GM12878 (cell line): ENCODE measurements around the gene PCBP1. TPM values are rescaled to one million over a fixed set of nuclear protein-coding genes. Genes with fewer than 3 reads are reported as not detected.

Source experiments
- ATAC-seq: fragments of 200-7000 bp; cut with Tn5 transposase; 3 replicates; pipeline ENCODE4 v1.9.1; 2020; ENCODE audit warnings: mild to moderate bottlenecking, moderate library complexity
- BruUV-seq: library from RNA; stranded (reverse); fragments of 400-500 nt; replicated peaks from 2 replicates; lab custom pipeline; 2021; lab: Mats Ljungman, UMichigan
- CTCF ChIA-PET: fragments of 300-600 bp; sonication (Branson Sonifier 250); formaldehyde crosslinking; extraction: SDS; loops from one replicate; lab custom pipeline; 2021; ENCODE audit warnings: inconsistent platforms; lab: Yijun Ruan, JAX
- POLR2A ChIA-PET: fragments of 350-600 bp; formaldehyde crosslinking; extraction: SDS; loops from one replicate; lab custom pipeline; 2021; ENCODE audit warnings: inconsistent platforms; lab: Charles Lee
- RAD21 ChIA-PET: fragments of 300-600 bp; sonication (Branson Sonifier 250); formaldehyde crosslinking; loops from one replicate; lab custom pipeline; 2023; ENCODE audit warnings: antibody characterized with exemption; ENCODE audit not compliant: unreplicated experiment; lab: Charles Lee
- SMC1A ChIA-PET: fragments of 300-600 bp; sonication (Branson Sonifier 250); formaldehyde crosslinking; loops from one replicate; lab custom pipeline; 2023; ENCODE audit not compliant: unreplicated experiment, uncharacterized antibody; lab: Charles Lee
- DNase-seq: peaks from one replicate; pipeline ENCODE4 v3.0.0-alpha.2; 2011; ENCODE audit warnings: low read depth, low spot score
- FAIRE-seq: peaks from 3 replicates; lab custom pipeline; 2011; peaks lifted over from hg19 to GRCh38; lab: Jason Lieb, UNC
- H2AFZ ChIP-seq: 2 replicates; pipeline ENCODE4 v1.6.0; 2011; ENCODE audit warnings: low read depth, low read length, control low read depth; ENCODE audit not compliant: control insufficient read depth
- H3K27ac ChIP-seq: 2 replicates; pipeline ENCODE4 v1.5.1; 2011; ENCODE audit warnings: control low read depth; ENCODE audit not compliant: control insufficient read depth, insufficient read depth
- H3K27me3 ChIP-seq, 2 experiments: replicated peaks in 1 of 2; 2 replicates each; pipeline versions ENCODE4 v1.6.0 to v1.6.1; 2011; ENCODE audit warnings: low read length in 1 of 2; ENCODE audit not compliant: control insufficient read depth in 2 of 2, insufficient read depth in 2 of 2
- H3K36me3 ChIP-seq, 2 experiments: 2 replicates each; pipeline ENCODE4 v1.5.1; 2011; ENCODE audit warnings: low read length in 1 of 2; ENCODE audit not compliant: control insufficient read depth in 2 of 2, insufficient read depth in 2 of 2
- H3K4me1 ChIP-seq: 2 replicates; pipeline ENCODE4 v1.6.1; 2011; ENCODE audit warnings: mild to moderate bottlenecking, low read length, moderate library complexity, mixed read lengths; ENCODE audit not compliant: control insufficient read depth, insufficient read depth
- H3K4me2 ChIP-seq: 2 replicates; pipeline ENCODE4 v1.6.0; 2011; ENCODE audit warnings: control low read depth; ENCODE audit not compliant: control insufficient read depth, insufficient read depth
- H3K4me3 ChIP-seq: fragments of 200-600 bp; sonication (generic); 2 replicates; pipeline ENCODE4 v1.5.1; 2016
- H3K79me2 ChIP-seq: 2 replicates; pipeline ENCODE4 v1.6.0; 2011; ENCODE audit warnings: low read length; ENCODE audit not compliant: control insufficient read depth, insufficient read depth
- H3K9ac ChIP-seq: 2 replicates; pipeline ENCODE4 v1.8.0; 2011; ENCODE audit warnings: low read length, control low read depth, mixed read lengths; ENCODE audit not compliant: control insufficient read depth, insufficient read depth
- H3K9me3 ChIP-seq: replicated peaks from 3 replicates; pipeline ENCODE4 v1.5.1; 2011; ENCODE audit warnings: mild to moderate bottlenecking, low read length; ENCODE audit not compliant: control insufficient read depth, insufficient read depth
- H4K20me1 ChIP-seq: 2 replicates; pipeline ENCODE4 v1.6.0; 2011; ENCODE audit not compliant: control insufficient read depth, insufficient read depth
- BCL3 ChIP-seq: IDR thresholded peaks from 2 replicates; pipeline ENCODE4 v1.6.1; 2011; ENCODE audit warnings: borderline replicate concordance, low read depth, mild to moderate bottlenecking, moderate library complexity, low read length; ENCODE audit not compliant: insufficient read depth, poor library complexity, severe bottlenecking
- BCLAF1 ChIP-seq: fragments of 450-650 bp; IDR thresholded peaks from 2 replicates; pipeline ENCODE4 v1.6.1; 2017; ENCODE audit warnings: antibody characterized with exemption, mild to moderate bottlenecking, moderate library complexity
- FOS ChIP-seq: IDR thresholded peaks from 3 replicates; pipeline ENCODE4 v1.6.1; 2011; ENCODE audit warnings: borderline replicate concordance; ENCODE audit not compliant: insufficient read length; ENCODE audit errors: extremely low read depth
- FOXM1 ChIP-seq: IDR thresholded peaks from 2 replicates; pipeline ENCODE4 v1.6.1; 2012; ENCODE audit warnings: low read depth, mild to moderate bottlenecking, inconsistent platforms, low read length, moderate library complexity
- PAX8 ChIP-seq: fragments of 450-650 bp; IDR thresholded peaks from 2 replicates; pipeline ENCODE4 v1.6.1; 2017; ENCODE audit warnings: mild to moderate bottlenecking, moderate library complexity
- POLR2A ChIP-seq: IDR thresholded peaks from 2 replicates; pipeline ENCODE4 v1.6.1; 2011; ENCODE audit warnings: low read depth, mild to moderate bottlenecking, low read length
- RUNX3 ChIP-seq: IDR thresholded peaks from 2 replicates; pipeline ENCODE4 v1.6.1; 2012; ENCODE audit warnings: low read length, inconsistent platforms
- SUPT20H ChIP-seq: IDR thresholded peaks from 2 replicates; pipeline ENCODE4 v1.6.1; 2011; ENCODE audit warnings: low read depth, mild to moderate bottlenecking, low read length, moderate library complexity, borderline replicate concordance; ENCODE audit not compliant: control insufficient read depth
- TCF3 ChIP-seq: IDR thresholded peaks from 2 replicates; pipeline ENCODE4 v1.6.1; 2012; ENCODE audit warnings: low read depth, mild to moderate bottlenecking, low read length, borderline replicate concordance; ENCODE audit not compliant: insufficient read depth
- ZBTB11 ChIP-seq: fragments of 450-650 bp; formaldehyde crosslinking; IDR thresholded peaks from 2 replicates; pipeline ENCODE4 v1.5.0; 2022; ENCODE audit warnings: mild to moderate bottlenecking, missing genetic modification characterization
- ZBTB4 ChIP-seq: fragments of 450-650 bp; formaldehyde crosslinking; IDR thresholded peaks from 2 replicates; pipeline ENCODE4 v1.4.0; 2022; ENCODE audit warnings: mild to moderate bottlenecking, moderate library complexity
- WGBS: methylation state at CpG from one replicate; pipeline ENCODE4 v1.1.6; 2016; ENCODE audit warnings: low lambda C conversion rate; ENCODE audit not compliant: insufficient replicate concordance, insufficient coverage; ENCODE audit errors: missing lambda C conversion rate; 5-methylcytosine and 5-hydroxymethylcytosine counted together
- in situ Hi-C: fragments of 300-500 bp; cut with MboI; formaldehyde crosslinking; loops from 9 replicates; pipeline ENCODE4 v1.14.3; 2018; ENCODE audit warnings: mixed read lengths
- intact Hi-C: fragments of 100-400 bp; cut with micrococcal nuclease; formaldehyde crosslinking; loops from one replicate; pipeline ENCODE4 v1.14.2; 2022; ENCODE audit not compliant: unreplicated experiment
- polyA plus RNA-seq, 11 experiments: library from polyadenylated mRNA; depleted of rRNA in 4 of 11; unstranded in 6 of 11; stranded (reverse) in 5 of 11; fragments of >200 nt; fragmentation: Nextera tagmentation in 4 of 11; fragmentation: Illumina TruSeq in 1 of 11; extraction: Ambion mirVana in 4 of 11; extraction: Trizol in 1 of 11; gene quantifications; 1 replicate in 1 of 11; 2 replicates in 10 of 11; pipeline versions ENCODE4 v1.2.1 to v1.2.3, GENCODE V29; 2011 to 2016; ENCODE audit warnings: inconsistent platforms in 2 of 11, missing spikeins in 2 of 11, low read depth in 1 of 11
- total RNA-seq, 4 experiments: library from RNA; depleted of rRNA in 3 of 4; stranded (reverse); fragments of >200 nt in 3 of 4; fragmentation: Illumina TruSeq in 1 of 4; extraction: Trizol in 1 of 4; gene quantifications; 2 replicates each; pipeline versions ENCODE4 v1.2.1 to v1.2.3, GENCODE V29; 2013 to 2021

PCBP1 gene
- total and polyA plus RNA-seq, 10 of the 15 experiments (the other 5 are each of a cell fraction or from before 2014, with no cell fraction given): 24.4 to 494 (median 130) TPM

- SMC1A ChIA-PET: no interaction called here
- H3K27ac ChIP-seq: no peak overlapping the region
- no peaks in the 10 kb centered on the region for H3K36me3 ChIP-seq
- H3K9me3 ChIP-seq: no peaks in the 10 kb centered on the region
- peaks cover 15% of the 10 kb centered on the region for H3K4me1 ChIP-seq
- in situ Hi-C loops: no loop called here
- intact Hi-C loops: no loop called here
- H4K20me1 ChIP-seq: no peaks in the 10 kb centered on the region
- H2AFZ ChIP-seq: no peak overlapping the region
- CTCF ChIA-PET: no interaction called here
- no peak overlapping the region for H3K9ac ChIP-seq
- WGBS: 77% methylated on average over 4 of the region's 4 CpGs
- FAIRE-seq (no peak), ATAC-seq (no peak), DNase-seq (no peak)
- RAD21 ChIA-PET: no interaction called here
- no peak overlapping the region for H3K4me2 ChIP-seq
- peaks cover 7% of the 10 kb centered on the region for H3K79me2 ChIP-seq
- H3K27me3 ChIP-seq: no peaks in the 10 kb centered on the region
- POLR2A ChIA-PET: interaction anchor here (0.7 to 1.1 kb wide), 3 partner anchors 10 to 27 kb away, joined by 3 to 7 read pairs (median 5); no protein-coding TSS in a partner anchor
- no peak overlapping the region for H3K4me3 ChIP-seq
- no TSS peak for BruUV-seq
- no peak for TF ChIP-seq ZBTB11 (CRISPR knock-in tag)
- TF ChIP-seq ZBTB4 (CRISPR knock-in tag): no peak
- TF ChIP-seq POLR2A: no peak
- no peak for TF ChIP-seq FOS
- no peak for TF ChIP-seq BCL3
- TF ChIP-seq RUNX3: no peak
- TF ChIP-seq PAX8: no peak
- TF ChIP-seq FOXM1: no peak
- no peak for TF ChIP-seq TCF3
- TF ChIP-seq SUPT20H: no peak
- TF ChIP-seq BCLAF1: no peak
Observed at GRCh38 chr2:70098032-70098431, 10.8 kb downstream of the PCBP1 start.
